Measurements from ENCODE around the gene APBB2. TPM values are rescaled to one million over a fixed set of nuclear protein-coding genes. Genes with fewer than 3 reads are reported as not detected.

The APBB2 gene
- total and polyA plus RNA-seq, 2 of the 4 experiments (the other 2 are of a cell fraction) = 47.9 to 75.5 TPM

- no peaks in the 10 kb centered on the region for H3K79me1 ChIP-seq (ENCODE audit: low read depth in 1 of 2, low read length in 2 of 2)
- H3K9me3 ChIP-seq (ENCODE audit: control insufficient read depth, insufficient read depth, low read length) = no peaks in the 10 kb centered on the region
- H3K27ac ChIP-seq (ENCODE audit: insufficient read depth, low read length) = peak overlapping the region; percentile 22; the same call in 1 of the 2 replicates
- no peaks in the 10 kb centered on the region for H3K9me1 ChIP-seq (ENCODE audit: insufficient read depth, low read length)
- H2AFZ ChIP-seq (replicated peaks; ENCODE audit: low read length, poor library complexity) = no peak overlapping the region
- in situ Hi-C loops (cut with MboI; ENCODE audit: low sequenced_read_pairs) (no loop called here), intact Hi-C loops (cut with micrococcal nuclease) (no loop called here), dilution Hi-C loops (cut with HindIII; ENCODE audit: low sequenced_read_pairs, unreplicated experiment) (no loop called here)
- H3K36me3 ChIP-seq (ENCODE audit: control insufficient read depth, insufficient read depth, low read length) = no peaks in the 10 kb centered on the region
- no peak overlapping the region for H3K18ac ChIP-seq (ENCODE audit: low read depth, low read length)
- no peaks in the 10 kb centered on the region for H4K20me1 ChIP-seq (ENCODE audit: insufficient read depth, low read length)
- H3K27me3 ChIP-seq (ENCODE audit: control insufficient read depth, insufficient read depth, low read length) = peaks cover 2% of the 10 kb centered on the region; the same call in 1 of the 2 replicates
- H3K4me1 ChIP-seq (ENCODE audit: control insufficient read depth, insufficient read depth, low read length) = no peaks in the 10 kb centered on the region
- TF ChIP-seq POLR2A (IDR thresholded peaks at IDR 0.05; ENCODE audit: low read depth, low read length) (no peak), NFE2L2 (IDR thresholded peaks at IDR 0.05; ENCODE audit: low read depth, low read length) (no peak), MXI1 (IDR thresholded peaks at IDR 0.05; ENCODE audit: borderline replicate concordance, low read depth, low read length) (no peak), BHLHE40 (IDR thresholded peaks at IDR 0.05; ENCODE audit: low read depth, low read length) (no peak), RAD21 (IDR thresholded peaks at IDR 0.05; ENCODE audit: low read length) (no peak), RCOR1 (IDR thresholded peaks at IDR 0.05; ENCODE audit: insufficient replicate concordance, low read length) (no peak), FOS (IDR thresholded peaks at IDR 0.05; ENCODE audit: low read depth, low read length) (no peak), CHD1 (IDR thresholded peaks at IDR 0.05; ENCODE audit: low read depth, low read length) (no peak), RFX5 (IDR thresholded peaks at IDR 0.05; ENCODE audit: low read depth, low read length) (no peak), MAZ (IDR thresholded peaks at IDR 0.05; ENCODE audit: borderline replicate concordance, low read depth, low read length) (no peak), SMC3 (IDR thresholded peaks at IDR 0.05; ENCODE audit: low read depth, low read length) (no peak)
- TF ChIP-seq, protein P1, sequence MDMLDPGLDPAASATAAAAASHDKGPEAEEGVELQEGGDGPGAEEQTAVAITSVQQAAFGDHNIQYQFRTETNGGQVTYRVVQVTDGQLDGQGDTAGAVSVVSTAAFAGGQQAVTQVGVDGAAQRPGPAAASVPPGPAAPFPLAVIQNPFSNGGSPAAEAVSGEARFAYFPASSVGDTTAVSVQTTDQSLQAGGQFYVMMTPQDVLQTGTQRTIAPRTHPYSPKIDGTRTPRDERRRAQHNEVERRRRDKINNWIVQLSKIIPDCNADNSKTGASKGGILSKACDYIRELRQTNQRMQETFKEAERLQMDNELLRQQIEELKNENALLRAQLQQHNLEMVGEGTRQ (IDR thresholded peaks at IDR 0.05; ENCODE audit: low read depth, low read length) = no peak
- TF ChIP-seq, protein P2, sequence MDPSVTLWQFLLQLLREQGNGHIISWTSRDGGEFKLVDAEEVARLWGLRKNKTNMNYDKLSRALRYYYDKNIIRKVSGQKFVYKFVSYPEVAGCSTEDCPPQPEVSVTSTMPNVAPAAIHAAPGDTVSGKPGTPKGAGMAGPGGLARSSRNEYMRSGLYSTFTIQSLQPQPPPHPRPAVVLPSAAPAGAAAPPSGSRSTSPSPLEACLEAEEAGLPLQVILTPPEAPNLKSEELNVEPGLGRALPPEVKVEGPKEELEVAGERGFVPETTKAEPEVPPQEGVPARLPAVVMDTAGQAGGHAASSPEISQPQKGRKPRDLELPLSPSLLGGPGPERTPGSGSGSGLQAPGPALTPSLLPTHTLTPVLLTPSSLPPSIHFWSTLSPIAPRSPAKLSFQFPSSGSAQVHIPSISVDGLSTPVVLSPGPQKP (IDR thresholded peaks at IDR 0.05; ENCODE audit: borderline replicate concordance, low read depth, low read length) = no peak
- TF ChIP-seq, protein P3, sequence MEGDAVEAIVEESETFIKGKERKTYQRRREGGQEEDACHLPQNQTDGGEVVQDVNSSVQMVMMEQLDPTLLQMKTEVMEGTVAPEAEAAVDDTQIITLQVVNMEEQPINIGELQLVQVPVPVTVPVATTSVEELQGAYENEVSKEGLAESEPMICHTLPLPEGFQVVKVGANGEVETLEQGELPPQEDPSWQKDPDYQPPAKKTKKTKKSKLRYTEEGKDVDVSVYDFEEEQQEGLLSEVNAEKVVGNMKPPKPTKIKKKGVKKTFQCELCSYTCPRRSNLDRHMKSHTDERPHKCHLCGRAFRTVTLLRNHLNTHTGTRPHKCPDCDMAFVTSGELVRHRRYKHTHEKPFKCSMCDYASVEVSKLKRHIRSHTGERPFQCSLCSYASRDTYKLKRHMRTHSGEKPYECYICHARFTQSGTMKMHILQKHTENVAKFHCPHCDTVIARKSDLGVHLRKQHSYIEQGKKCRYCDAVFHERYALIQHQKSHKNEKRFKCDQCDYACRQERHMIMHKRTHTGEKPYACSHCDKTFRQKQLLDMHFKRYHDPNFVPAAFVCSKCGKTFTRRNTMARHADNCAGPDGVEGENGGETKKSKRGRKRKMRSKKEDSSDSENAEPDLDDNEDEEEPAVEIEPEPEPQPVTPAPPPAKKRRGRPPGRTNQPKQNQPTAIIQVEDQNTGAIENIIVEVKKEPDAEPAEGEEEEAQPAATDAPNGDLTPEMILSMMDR (conservative IDR thresholded peaks at IDR 0.05; ENCODE audit: low read depth, low read length) = no peak
- H2BK120ac ChIP-seq (ENCODE audit: low read depth, low read length) = peak overlapping the region; percentile 8; the same call in 1 of the 2 replicates
- H2BK20ac ChIP-seq (ENCODE audit: low read depth, low read length) = no peak overlapping the region
- H3K4ac ChIP-seq (ENCODE audit: low read depth, low read length) = no peak overlapping the region
- H2BK15ac ChIP-seq (ENCODE audit: low read depth, low read length) = no peak overlapping the region
- H2AK9ac ChIP-seq (replicated peaks; ENCODE audit: low read depth, low read length, poor library complexity) = no peak overlapping the region
- H4K8ac ChIP-seq (ENCODE audit: low read depth in 2 of 2, low read length in 2 of 2) = no peak overlapping the region
- POLR2A ChIA-PET (ENCODE audit: unreplicated experiment) = no interaction called here
- H2BK5ac ChIP-seq (ENCODE audit: low read depth, low read length, poor library complexity, severe bottlenecking) = no peak overlapping the region
- H2AK5ac ChIP-seq (ENCODE audit: low read depth, low read length) = no peak overlapping the region
- no peak overlapping the region for H3K9ac ChIP-seq (ENCODE audit: low read depth, low read length)
- no peak overlapping the region for H3K14ac ChIP-seq (replicated peaks; ENCODE audit: low read depth, low read length)
- no peak; the same call in 1 of the 2 replicates for ATAC-seq (ENCODE audit: low read depth)
- no CpG with 5 or more reads among the region's 3 CpGs for WGBS, 2 experiments (ENCODE audit: extremely low coverage in 2 of 2, insufficient read length in 1 of 2)
- H3K23ac ChIP-seq (ENCODE audit: low read depth, low read length) = no peak overlapping the region
- no peak overlapping the region for H4K5ac ChIP-seq (ENCODE audit: low read depth, low read length)
- H4K91ac ChIP-seq (ENCODE audit: insufficient read depth, low read depth, low read length) = no peak overlapping the region
- H3K4me3 ChIP-seq (ENCODE audit: insufficient read depth, low read depth, low read length) = no peak overlapping the region
- no peak overlapping the region for H3K56ac ChIP-seq (ENCODE audit: extremely low read depth, insufficient read depth, low read length)
- H3K4me2 ChIP-seq (ENCODE audit: low read depth, low read length) = peak overlapping the region; percentile 26; the same call in 1 of the 2 replicates
- BruUV-seq (replicated peaks) = no TSS peak
- DNase-seq = peak; percentile 51
- CTCF ChIA-PET = interaction anchor here (0.6 kb wide), 1 partner anchor 828 kb away, joined by 4 read pairs; no protein-coding TSS in a partner anchor
Observed at GRCh38 chr4:40763228-40763716, 451.1 kb downstream of the APBB2 start.

Data from IMR-90 (cell line).